Kidney (tissue), 14 donors: Measurements from ENCODE around the gene IQUB. TPM values are rescaled to one million over a fixed set of nuclear protein-coding genes. Genes with fewer than 3 reads are reported as not detected.
"Not testable (repeated sequence)": the region's sequence is repeated elsewhere in the genome, so short reads cannot be mapped to it uniquely, and the experiment has no call there.

Source experiments
- DNase-seq, 5 donors: peaks; one replicate each; pipeline ENCODE4 v3.0.0-alpha.2; 2013 to 2020
- FAIRE-seq: peaks from 2 replicates; lab custom pipeline; 2012; peaks lifted over from hg19 to GRCh38; lab: Jason Lieb, UNC
- H3K27ac ChIP-seq, 2 donors: one replicate each; pipeline ENCODE4 v1.7.0; 2013; ENCODE audit warnings: low read depth in 2 of 2, low read length in 2 of 2, inconsistent platforms in 1 of 2
- H3K27me3 ChIP-seq: one replicate; pipeline ENCODE4 v1.7.1; 2013; ENCODE audit warnings: low read length, inconsistent platforms; ENCODE audit not compliant: control insufficient read depth, insufficient read depth
- H3K36me3 ChIP-seq, 3 donors: one replicate each; pipeline versions ENCODE4 v1.7.0 to v1.7.1; 2013; ENCODE audit warnings: low read length in 3 of 3, control low read depth in 1 of 3, inconsistent platforms in 1 of 3; ENCODE audit not compliant: insufficient read depth in 3 of 3, control insufficient read depth in 2 of 3
- H3K4me1 ChIP-seq, 3 donors: one replicate each; pipeline versions ENCODE4 v1.7.0 to v1.7.1; 2013; ENCODE audit warnings: low read length in 3 of 3, inconsistent platforms in 1 of 3, low read depth in 1 of 3; ENCODE audit not compliant: control insufficient read depth in 2 of 3, insufficient read depth in 2 of 3
- H3K4me3 ChIP-seq, 3 donors: one replicate each; pipeline versions ENCODE4 v1.7.0 to v1.8.1; 2013; ENCODE audit warnings: low read length in 3 of 3, control low read depth in 1 of 3, inconsistent platforms in 1 of 3
- H3K9ac ChIP-seq, 3 donors: one replicate each; pipeline versions ENCODE4 v1.7.0 to v1.7.1; 2013; ENCODE audit warnings: low read length in 3 of 3, control low read depth in 1 of 3, inconsistent platforms in 1 of 3
- H3K9me3 ChIP-seq, 3 donors: one replicate each; pipeline versions ENCODE4 v1.7.0 to v1.7.1; 2013; ENCODE audit warnings: low read length in 3 of 3, control low read depth in 1 of 3, inconsistent platforms in 1 of 3; ENCODE audit not compliant: control insufficient read depth in 2 of 3, insufficient read depth in 1 of 3
- intact Hi-C: fragments of 100-400 bp; cut with DNase I; formaldehyde crosslinking; loops from one replicate; pipeline ENCODE4 v1.11.1; 2022
- polyA plus RNA-seq: library from polyadenylated mRNA; stranded (reverse); fragments of 350-450 nt; fragmentation: Illumina TruSeq; extraction: RNeasy Lipid Tissue Mini Kit (QIAGEN cat#74804); gene quantifications from one replicate; pipeline ENCODE4 v1.2.3, GENCODE V29; 2014; ENCODE audit warnings: low read depth, low replicate concordance; ENCODE audit not compliant: insufficient read depth
- total RNA-seq: library from RNA; stranded (reverse); fragmentation: NEBNext Ultra II Directional; extraction: Animal tissue kit (Norgen Biotek cat#: 25700); gene quantifications from one replicate; pipeline ENCODE4 v1.2.1, GENCODE V29; 2021
- TF ChIP-seq, protein P1 (sequence below): IDR thresholded peaks from 3 replicates; pipeline ENCODE4 v1.5.1; 2012; ENCODE audit warnings: mild to moderate bottlenecking, moderate library complexity, borderline replicate concordance; ENCODE audit not compliant: insufficient read depth; ENCODE audit errors: extremely low read depth
- donor health status: control.
- donor health status: control.
- donor health status: control.
- donor health status: control.
- donor health status: control.
- donor health status: DM: yes; HTN: yes; CAD: no.
- donor health status: Normal renal cell carcinoma (clear cell type).

Gene IQUB
- total and polyA plus RNA-seq, 2 donors from 2014 or later = 1.8 to 6.9 TPM

DNA sequence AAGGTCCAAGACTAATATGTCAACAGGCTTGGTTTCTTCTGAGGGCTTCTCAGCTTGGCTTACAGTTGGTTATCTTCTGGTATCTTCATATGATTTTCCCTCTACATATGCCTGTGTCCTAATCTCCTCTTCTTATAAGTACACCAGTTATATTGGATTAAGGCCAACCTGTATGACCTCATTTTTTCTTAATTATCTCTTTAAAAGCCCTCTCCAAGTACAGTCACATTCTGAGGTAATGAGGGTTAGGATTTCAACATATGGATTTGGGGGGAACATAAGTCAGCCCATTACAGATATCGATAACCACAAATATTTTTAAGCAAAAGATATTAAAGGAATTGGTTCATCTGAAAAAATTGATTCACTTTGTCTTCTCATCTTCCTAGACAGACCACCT, 49.2 kb downstream of the IQUB start:
- Histone ChIP-seq H3K9ac (no peak overlapping the region), H3K4me1 (no peaks in the 10 kb centered on the region), H3K36me3 (no peaks in the 10 kb centered on the region), H3K9me3 (no peaks in the 10 kb centered on the region), H3K27ac (no peak overlapping the region), H3K4me3 (no peak overlapping the region), H3K27me3 (no peaks in the 10 kb centered on the region)
- intact Hi-C loops = no loop called here
- FAIRE-seq = no peak
- no peak for DNase-seq
- TF ChIP-seq, protein P1, sequence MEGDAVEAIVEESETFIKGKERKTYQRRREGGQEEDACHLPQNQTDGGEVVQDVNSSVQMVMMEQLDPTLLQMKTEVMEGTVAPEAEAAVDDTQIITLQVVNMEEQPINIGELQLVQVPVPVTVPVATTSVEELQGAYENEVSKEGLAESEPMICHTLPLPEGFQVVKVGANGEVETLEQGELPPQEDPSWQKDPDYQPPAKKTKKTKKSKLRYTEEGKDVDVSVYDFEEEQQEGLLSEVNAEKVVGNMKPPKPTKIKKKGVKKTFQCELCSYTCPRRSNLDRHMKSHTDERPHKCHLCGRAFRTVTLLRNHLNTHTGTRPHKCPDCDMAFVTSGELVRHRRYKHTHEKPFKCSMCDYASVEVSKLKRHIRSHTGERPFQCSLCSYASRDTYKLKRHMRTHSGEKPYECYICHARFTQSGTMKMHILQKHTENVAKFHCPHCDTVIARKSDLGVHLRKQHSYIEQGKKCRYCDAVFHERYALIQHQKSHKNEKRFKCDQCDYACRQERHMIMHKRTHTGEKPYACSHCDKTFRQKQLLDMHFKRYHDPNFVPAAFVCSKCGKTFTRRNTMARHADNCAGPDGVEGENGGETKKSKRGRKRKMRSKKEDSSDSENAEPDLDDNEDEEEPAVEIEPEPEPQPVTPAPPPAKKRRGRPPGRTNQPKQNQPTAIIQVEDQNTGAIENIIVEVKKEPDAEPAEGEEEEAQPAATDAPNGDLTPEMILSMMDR = no peak

DNA sequence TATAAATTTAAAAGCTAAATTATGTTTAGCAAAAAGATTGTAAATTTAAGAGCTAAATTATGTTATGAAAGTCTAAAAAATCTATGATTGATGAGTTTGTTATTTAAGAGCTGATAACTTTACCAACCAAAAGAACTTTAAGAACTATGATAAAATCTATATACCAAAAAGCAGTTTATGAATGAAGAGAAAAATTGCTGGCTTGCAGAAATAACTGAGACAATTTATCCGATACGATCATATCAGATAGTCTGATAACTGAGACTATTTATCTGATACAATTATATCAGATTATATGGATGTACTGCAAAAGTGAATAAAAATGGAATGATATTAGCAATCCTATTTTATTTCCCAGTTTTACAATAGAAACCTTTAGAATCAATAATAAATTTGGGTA, 50.2 kb downstream of the IQUB start:
- Histone ChIP-seq H3K4me1 (no peaks in the 10 kb centered on the region), H3K27me3 (no peaks in the 10 kb centered on the region), H3K4me3 (no peak overlapping the region), H3K27ac (no peak overlapping the region), H3K9ac (no peak overlapping the region), H3K9me3 (no peaks in the 10 kb centered on the region), H3K36me3 (no peaks in the 10 kb centered on the region)
- intact Hi-C loops = no loop called here
- no peak for DNase-seq
- peak; percentile 6 for FAIRE-seq
- TF ChIP-seq, protein P1 = no peak

DNA sequence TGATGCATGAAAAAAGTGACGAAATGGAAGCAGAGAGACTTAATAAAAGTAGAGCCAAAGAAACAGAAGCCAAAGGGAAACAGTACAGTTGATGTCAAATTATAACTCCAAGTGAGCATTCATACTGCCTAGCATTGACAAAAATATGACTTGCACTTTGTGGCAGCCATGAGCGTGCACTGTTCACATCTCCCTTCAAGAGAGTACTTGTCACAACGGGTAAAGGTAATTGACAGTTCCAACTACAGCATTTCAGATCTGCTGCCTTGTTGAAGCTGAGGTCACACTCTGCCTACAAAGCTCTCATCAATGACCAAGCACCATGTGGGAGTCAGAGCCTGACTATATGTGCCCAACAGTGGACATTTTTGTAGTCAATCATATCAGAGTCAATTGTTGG, 54.3 kb downstream of the IQUB start:
- no peaks in the 10 kb centered on the region for H3K36me3 ChIP-seq
- no peaks in the 10 kb centered on the region for H3K9me3 ChIP-seq
- H3K27ac ChIP-seq = no peak overlapping the region
- no peak overlapping the region for H3K9ac ChIP-seq
- intact Hi-C loops = no loop called here
- DNase-seq = no peak
- no peak for FAIRE-seq
- H3K27me3 ChIP-seq = no peaks in the 10 kb centered on the region
- TF ChIP-seq, protein P1 = no peak
- H3K4me1 ChIP-seq = no peaks in the 10 kb centered on the region
- H3K4me3 ChIP-seq = no peak overlapping the region

DNA sequence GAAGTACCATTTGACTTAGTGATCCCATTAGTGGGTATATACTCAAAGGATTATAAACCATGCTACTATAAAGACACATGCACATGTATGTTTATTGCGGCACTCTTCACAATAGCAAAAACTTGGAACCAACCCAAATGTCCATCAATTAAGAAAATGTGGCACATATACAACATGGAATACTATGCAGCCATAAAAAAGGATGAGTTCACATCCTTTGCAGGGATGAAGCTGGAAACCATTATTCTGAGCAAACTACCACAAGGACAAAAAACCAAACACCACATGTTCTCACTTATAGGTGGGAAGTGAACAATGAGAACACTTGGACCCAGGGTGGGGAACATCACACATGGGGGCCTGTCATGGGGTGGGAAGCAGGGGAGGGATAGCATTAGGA, 56.3 kb downstream of the IQUB start:
- FAIRE-seq, H3K4me1 ChIP-seq, intact Hi-C loops, H3K9ac ChIP-seq, H3K4me3 ChIP-seq, H3K27ac ChIP-seq, H3K27me3 ChIP-seq, DNase-seq, H3K9me3 ChIP-seq, H3K36me3 ChIP-seq: not testable (repeated sequence)
